HepG2 (cell line): ENCODE measurements around the gene SLFN12L. TPM values are rescaled to one million over a fixed set of nuclear protein-coding genes. Genes with fewer than 3 reads are reported as not detected.

ENCODE experiments used
- ATAC-seq: fragments of 200-7000 bp; cut with Tn5 transposase; 3 replicates; pipeline ENCODE4 v1.9.1; 2020; ENCODE audit warnings: mild to moderate bottlenecking, moderate library complexity
- BruUV-seq: library from RNA; stranded (reverse); fragments of 400-500 nt; replicated peaks from 2 replicates; lab custom pipeline; 2021; lab: Mats Ljungman, UMichigan
- CTCF ChIA-PET: fragments of 300-600 bp; formaldehyde crosslinking; extraction: SDS; loops from one replicate; lab custom pipeline; 2021; ENCODE audit warnings: low total read pairs, inconsistent platforms, low intra/inter-chr PET ratio; lab: Yijun Ruan, JAX
- POLR2A ChIA-PET: fragments of 350-600 bp; sonication (Branson Sonifier 250); formaldehyde crosslinking; loops from one replicate; lab custom pipeline; 2020; ENCODE audit warnings: antibody characterized with exemption, inconsistent platforms; lab: Yijun Ruan, JAX
- DNase-seq: peaks from one replicate; pipeline ENCODE4 v3.0.0-alpha.2; 2015; ENCODE audit warnings: low spot score
- FAIRE-seq: peaks from 3 replicates; lab custom pipeline; 2011; peaks lifted over from hg19 to GRCh38; lab: Jason Lieb, UNC
- H2AFZ ChIP-seq: one replicate; pipeline ENCODE4 v1.6.1; 2011; ENCODE audit warnings: low read length, inconsistent platforms
- H3K27ac ChIP-seq: fragments of 300-600 bp; 3 replicates; pipeline ENCODE4 v1.8.0; 2011; ENCODE audit warnings: mixed run types, mild to moderate bottlenecking, mixed read lengths, low read length, inconsistent platforms; ENCODE audit not compliant: insufficient read depth; ENCODE audit errors: extremely low read length
- H3K27me3 ChIP-seq, 2 experiments: fragments of 200-600 bp in 1 of 2; 2 replicates in 1 of 2; 3 replicates in 1 of 2; pipeline versions ENCODE4 v1.6.0 to v1.8.0; 2011; ENCODE audit warnings: low read length in 2 of 2, mild to moderate bottlenecking in 2 of 2, moderate library complexity in 2 of 2, inconsistent platforms in 1 of 2; ENCODE audit not compliant: insufficient read depth in 2 of 2, control insufficient read depth in 1 of 2
- H3K36me3 ChIP-seq, 2 experiments: fragments of 200-600 bp in 1 of 2; replicated peaks in 1 of 2; 2 replicates in 1 of 2; 3 replicates in 1 of 2; pipeline versions ENCODE4 v1.5.1 to v1.8.0; 2011; ENCODE audit warnings: low read length in 2 of 2, inconsistent platforms in 1 of 2; ENCODE audit not compliant: insufficient read depth in 2 of 2, control insufficient read depth in 1 of 2
- H3K4me1 ChIP-seq: 2 replicates; pipeline ENCODE4 v1.5.1; 2012; ENCODE audit warnings: low read length, inconsistent platforms; ENCODE audit not compliant: insufficient read depth
- H3K4me2 ChIP-seq: 2 replicates; pipeline ENCODE4 v1.6.0; 2011; ENCODE audit warnings: low read depth, low read length, inconsistent platforms
- H3K4me3 ChIP-seq, 3 experiments: fragments of 200-600 bp in 1 of 3; sonication (generic), shearing (Covaris generic) in 1 of 3; replicated peaks in 1 of 3; 2 replicates each; pipeline ENCODE4 v1.5.1; 2011 to 2016; ENCODE audit warnings: low read length in 3 of 3, inconsistent platforms in 2 of 3, low read depth in 2 of 3, mild to moderate bottlenecking in 2 of 3, control low read depth in 1 of 3, mixed read lengths in 1 of 3; ENCODE audit not compliant: insufficient read depth in 1 of 3
- H3K79me2 ChIP-seq: one replicate; pipeline ENCODE4 v1.6.1; 2011; ENCODE audit warnings: low read length, inconsistent platforms; ENCODE audit not compliant: insufficient read depth
- H3K9ac ChIP-seq: 2 replicates; pipeline ENCODE4 v1.6.0; 2011; ENCODE audit warnings: mild to moderate bottlenecking, low read depth, low read length, inconsistent platforms; ENCODE audit not compliant: insufficient read depth
- H3K9me3 ChIP-seq: 2 replicates; pipeline ENCODE4 v1.5.1; 2012; ENCODE audit warnings: mild to moderate bottlenecking, low read length
- H4K20me1 ChIP-seq: 2 replicates; pipeline ENCODE4 v1.6.0; 2011; ENCODE audit warnings: inconsistent platforms, mild to moderate bottlenecking, low read length, moderate library complexity; ENCODE audit not compliant: insufficient read depth
- CREB1 ChIP-seq, 2 experiments: fragments of 450-650 bp in 1 of 2; IDR thresholded peaks; 2 replicates each; pipeline ENCODE4 v1.6.1; 2016 to 2017; ENCODE audit warnings: control low read depth in 1 of 2, mild to moderate bottlenecking in 1 of 2, missing compliant biosample characterization in 1 of 2, missing genetic modification characterization in 1 of 2
- FOXO4 ChIP-seq: sonication (generic); formaldehyde crosslinking; conservative IDR thresholded peaks from 2 replicates; pipeline ENCODE4 v1.8.1; 2023; ENCODE audit warnings: missing genetic modification reagents
- MXD3 ChIP-seq: IDR thresholded peaks from 2 replicates; pipeline ENCODE4 v1.6.1; 2016; ENCODE audit warnings: mild to moderate bottlenecking, missing biosample characterization, missing genetic modification reagents
- SOX6 ChIP-seq, 2 experiments: fragments of 450-650 bp in 1 of 2; sonication (generic) in 1 of 2; formaldehyde crosslinking in 1 of 2; IDR thresholded peaks; 2 replicates each; pipeline versions ENCODE4 v1.4.0 to v1.6.1; 2017 to 2020; ENCODE audit warnings: antibody characterized with exemption in 1 of 2, mild to moderate bottlenecking in 1 of 2, missing genetic modification reagents in 1 of 2
- ZNF143 ChIP-seq: sonication (generic); formaldehyde crosslinking; IDR thresholded peaks from 2 replicates; pipeline ENCODE4 v1.4.0; 2020; ENCODE audit warnings: missing genetic modification reagents
- ZNF20 ChIP-seq: sonication (generic); formaldehyde crosslinking; IDR thresholded peaks from 2 replicates; pipeline ENCODE4 v1.4.0; 2020; ENCODE audit warnings: mild to moderate bottlenecking, moderate library complexity, missing genetic modification reagents
- ZNF484 ChIP-seq: sonication (generic); formaldehyde crosslinking; IDR thresholded peaks from 2 replicates; pipeline ENCODE4 v1.5.1; 2020; ENCODE audit warnings: mild to moderate bottlenecking, low read depth, missing genetic modification reagents, borderline replicate concordance
- ZNF598 ChIP-seq: sonication (generic); formaldehyde crosslinking; IDR thresholded peaks from 2 replicates; pipeline ENCODE4 v1.5.1; 2020; ENCODE audit warnings: mild to moderate bottlenecking, missing genetic modification reagents, borderline replicate concordance
- WGBS: methylation state at CpG from one replicate; pipeline ENCODE4 v1.1.6; 2017; ENCODE audit warnings: low lambda C conversion rate; 5-methylcytosine and 5-hydroxymethylcytosine counted together
- in situ Hi-C: cut with HindIII; loops from 2 replicates; pipeline ENCODE4 v1.10.0; 2017; ENCODE audit warnings: low pct_unique_long_range_greater_than_20kb; ENCODE audit not compliant: extremely low pct_ligation_motif_present
- intact Hi-C: fragments of 100-400 bp; cut with micrococcal nuclease; formaldehyde crosslinking; loops from one replicate; pipeline ENCODE4 v1.10.0; 2022; ENCODE audit not compliant: unreplicated experiment
- polyA plus RNA-seq, 8 experiments: library from polyadenylated mRNA; depleted of rRNA in 3 of 8; stranded (reverse) in 7 of 8; unstranded in 1 of 8; fragments of >200 nt; fragmentation: Illumina TruSeq in 4 of 8; extraction: Trizol in 4 of 8; gene quantifications; 2 replicates each; pipeline versions ENCODE4 v1.2.1 to v1.2.3, GENCODE V29; 2011 to 2016; ENCODE audit warnings: low read depth in 4 of 8, missing spikeins in 1 of 8, mixed read lengths in 1 of 8; ENCODE audit not compliant: insufficient read depth in 1 of 8
- total RNA-seq, 5 experiments: library from RNA; depleted of rRNA; stranded (reverse); fragments of >200 nt; fragmentation: Illumina TruSeq; extraction: Trizol; gene quantifications; 2 replicates each; pipeline ENCODE4 v1.2.3, GENCODE V29; 2016; ENCODE audit warnings: low read depth in 1 of 5

Gene SLFN12L
- total and polyA plus RNA-seq, 2 of the 13 experiments (the other 11 are each of a cell fraction or from before 2014, with no cell fraction given), result not detected

- no peak for TF ChIP-seq ZNF143
- TF ChIP-seq SOX6 (IDR thresholded peaks at IDR 0.05), result no peak
- TF ChIP-seq SOX6 (CRISPR knock-in tag; IDR thresholded peaks at IDR 0.05), result no peak
- no peak for TF ChIP-seq FOXO4
- TF ChIP-seq ZNF484 (CRISPR knock-in tag), result no peak
- no peak for TF ChIP-seq ZNF598
- TF ChIP-seq MXD3 (CRISPR knock-in tag), result no peak
Observed at GRCh38 chr17:35476283-35476820, 61.1 kb downstream of the SLFN12L start (continued).

GRCh38 chr17:35468475-35468874 is 69.0 kb downstream of the SLFN12L start:
- Histone ChIP-seq H3K4me1 (no peaks in the 10 kb centered on the region), H3K4me3 (no peak overlapping the region), H4K20me1 (no peaks in the 10 kb centered on the region), H3K79me2 (no peaks in the 10 kb centered on the region), H2AFZ (no peak overlapping the region), H3K36me3 (no peaks in the 10 kb centered on the region), H3K4me2 (no peak overlapping the region), H3K27ac (no peak overlapping the region), H3K9ac (no peak overlapping the region), H3K27me3 (peaks cover 0 to 9% of the 10 kb centered on the region in 2 experiments; a peak in 1 of 5 replicates), H3K9me3 (no peaks in the 10 kb centered on the region)
- TF ChIP-seq ZNF20 (no peak), CREB1 (IDR thresholded peaks at IDR 0.05) (peak; percentile 53), CREB1 (CRISPR knock-in tag; IDR thresholded peaks at IDR 0.05) (no peak)
- ChIA-PET POLR2A (no interaction called here), CTCF (no interaction called here)
- DNase-seq, result no peak
- FAIRE-seq, result no peak
- intact Hi-C loops (no loop called here), in situ Hi-C loops (no loop called here)
- BruUV-seq, result no TSS peak
- WGBS, result 0% methylated on average over 4 of the region's 4 CpGs
- no peak for ATAC-seq
